K562 (cell line): Measurements from ENCODE around the gene ANGEL2. TPM values are rescaled to one million over a fixed set of nuclear protein-coding genes. Genes with fewer than 3 reads are reported as not detected.

Source experiments
- CREM ChIP-seq: IDR thresholded peaks from 2 replicates; pipeline ENCODE4 v1.6.1; 2014; ENCODE audit warnings: antibody characterized with exemption, low read depth
- FOXO4 ChIP-seq: fragments of 450-650 bp; formaldehyde crosslinking; IDR thresholded peaks from 2 replicates; pipeline ENCODE4 v1.4.0; 2020; ENCODE audit warnings: mild to moderate bottlenecking, moderate library complexity
- GABPA ChIP-seq: fragments of 200-800 bp; sonication (Bioruptor generic); conservative IDR thresholded peaks from 2 replicates; pipeline ENCODE4 v1.6.1; 2016; ENCODE audit warnings: low read depth, missing genetic modification characterization, missing compliant biosample characterization
- KLF10 ChIP-seq: fragments of 250-450 bp; sonication (Bioruptor Pico); IDR thresholded peaks from 2 replicates; pipeline ENCODE4 v1.6.1; 2021; ENCODE audit warnings: matching md5 sums
- ZBTB34 ChIP-seq: fragments of 250-450 bp; sonication (Bioruptor Pico); IDR thresholded peaks from 2 replicates; pipeline ENCODE4 v1.8.0; 2021; ENCODE audit warnings: mild to moderate bottlenecking, moderate library complexity
- ZNF12 ChIP-seq: sonication (generic); formaldehyde crosslinking; IDR thresholded peaks from 2 replicates; pipeline ENCODE4 v1.4.0; 2020; ENCODE audit warnings: mild to moderate bottlenecking, missing genetic modification reagents
- ZNF3 ChIP-seq: fragments of 250-450 bp; sonication (Bioruptor Pico); IDR thresholded peaks from 2 replicates; pipeline ENCODE4 v1.5.0; 2021; ENCODE audit warnings: mild to moderate bottlenecking, moderate library complexity
- polyA plus RNA-seq, 8 experiments: library from polyadenylated mRNA; depleted of rRNA in 4 of 8; stranded (reverse) in 5 of 8; unstranded in 3 of 8; fragments of >200 nt; fragmentation: Nextera tagmentation in 2 of 8; fragmentation: Illumina TruSeq in 1 of 8; extraction: Ambion mirVana in 2 of 8; extraction: Trizol in 1 of 8; gene quantifications; 2 replicates each; pipeline versions ENCODE4 v1.2.1 to v1.2.3, GENCODE V29; 2011 to 2014; ENCODE audit warnings: inconsistent platforms in 1 of 8, missing spikeins in 1 of 8
- total RNA-seq, 7 experiments: library from RNA; depleted of rRNA in 6 of 7; stranded (reverse); fragments of >200 nt in 6 of 7; fragmentation: Illumina TruSeq in 2 of 7; extraction: Trizol in 2 of 7; gene quantifications; 2 replicates each; pipeline versions ENCODE4 v1.2.1 to v1.2.3, GENCODE V29; 2011 to 2021; ENCODE audit warnings: low replicate concordance in 1 of 7
- TF ChIP-seq, protein P1 (sequence below): fragments of 250-450 bp; sonication (Bioruptor Pico); IDR thresholded peaks from 2 replicates; pipeline ENCODE4 v1.5.0; 2020; ENCODE audit warnings: mild to moderate bottlenecking
- TF ChIP-seq, protein P2 (sequence below), 2 experiments: fragments of 450-650 bp in 1 of 2; sonication (generic) in 1 of 2; formaldehyde crosslinking in 1 of 2; IDR thresholded peaks; 2 replicates each; pipeline versions ENCODE4 v1.7.1 to v1.9.0; 2016 to 2022; ENCODE audit warnings: inconsistent platforms in 1 of 2, mild to moderate bottlenecking in 1 of 2, missing genetic modification reagents in 1 of 2
- TF ChIP-seq, protein P3 (sequence below): sonication (generic); formaldehyde crosslinking; IDR thresholded peaks from 2 replicates; pipeline ENCODE4 v1.8.1; 2023; ENCODE audit warnings: mild to moderate bottlenecking, missing genetic modification reagents

ANGEL2 gene
- total and polyA plus RNA-seq, 9 of the 15 experiments (the other 6 are each of a cell fraction or from before 2014, with no cell fraction given): 6.8 to 34.6 (median 26.2) TPM

GRCh38 chr1:213015099-213016050 is at the start of gene ANGEL2 (continued):
- TF ChIP-seq, protein P1, sequence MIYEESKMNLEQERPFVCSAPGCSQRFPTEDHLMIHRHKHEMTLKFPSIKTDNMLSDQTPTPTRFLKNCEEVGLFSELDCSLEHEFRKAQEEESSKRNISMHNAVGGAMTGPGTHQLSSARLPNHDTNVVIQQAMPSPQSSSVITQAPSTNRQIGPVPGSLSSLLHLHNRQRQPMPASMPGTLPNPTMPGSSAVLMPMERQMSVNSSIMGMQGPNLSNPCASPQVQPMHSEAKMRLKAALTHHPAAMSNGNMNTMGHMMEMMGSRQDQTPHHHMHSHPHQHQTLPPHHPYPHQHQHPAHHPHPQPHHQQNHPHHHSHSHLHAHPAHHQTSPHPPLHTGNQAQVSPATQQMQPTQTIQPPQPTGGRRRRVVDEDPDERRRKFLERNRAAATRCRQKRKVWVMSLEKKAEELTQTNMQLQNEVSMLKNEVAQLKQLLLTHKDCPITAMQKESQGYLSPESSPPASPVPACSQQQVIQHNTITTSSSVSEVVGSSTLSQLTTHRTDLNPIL (CRISPR knock-in tag): no peak
- TF ChIP-seq, protein P2, sequence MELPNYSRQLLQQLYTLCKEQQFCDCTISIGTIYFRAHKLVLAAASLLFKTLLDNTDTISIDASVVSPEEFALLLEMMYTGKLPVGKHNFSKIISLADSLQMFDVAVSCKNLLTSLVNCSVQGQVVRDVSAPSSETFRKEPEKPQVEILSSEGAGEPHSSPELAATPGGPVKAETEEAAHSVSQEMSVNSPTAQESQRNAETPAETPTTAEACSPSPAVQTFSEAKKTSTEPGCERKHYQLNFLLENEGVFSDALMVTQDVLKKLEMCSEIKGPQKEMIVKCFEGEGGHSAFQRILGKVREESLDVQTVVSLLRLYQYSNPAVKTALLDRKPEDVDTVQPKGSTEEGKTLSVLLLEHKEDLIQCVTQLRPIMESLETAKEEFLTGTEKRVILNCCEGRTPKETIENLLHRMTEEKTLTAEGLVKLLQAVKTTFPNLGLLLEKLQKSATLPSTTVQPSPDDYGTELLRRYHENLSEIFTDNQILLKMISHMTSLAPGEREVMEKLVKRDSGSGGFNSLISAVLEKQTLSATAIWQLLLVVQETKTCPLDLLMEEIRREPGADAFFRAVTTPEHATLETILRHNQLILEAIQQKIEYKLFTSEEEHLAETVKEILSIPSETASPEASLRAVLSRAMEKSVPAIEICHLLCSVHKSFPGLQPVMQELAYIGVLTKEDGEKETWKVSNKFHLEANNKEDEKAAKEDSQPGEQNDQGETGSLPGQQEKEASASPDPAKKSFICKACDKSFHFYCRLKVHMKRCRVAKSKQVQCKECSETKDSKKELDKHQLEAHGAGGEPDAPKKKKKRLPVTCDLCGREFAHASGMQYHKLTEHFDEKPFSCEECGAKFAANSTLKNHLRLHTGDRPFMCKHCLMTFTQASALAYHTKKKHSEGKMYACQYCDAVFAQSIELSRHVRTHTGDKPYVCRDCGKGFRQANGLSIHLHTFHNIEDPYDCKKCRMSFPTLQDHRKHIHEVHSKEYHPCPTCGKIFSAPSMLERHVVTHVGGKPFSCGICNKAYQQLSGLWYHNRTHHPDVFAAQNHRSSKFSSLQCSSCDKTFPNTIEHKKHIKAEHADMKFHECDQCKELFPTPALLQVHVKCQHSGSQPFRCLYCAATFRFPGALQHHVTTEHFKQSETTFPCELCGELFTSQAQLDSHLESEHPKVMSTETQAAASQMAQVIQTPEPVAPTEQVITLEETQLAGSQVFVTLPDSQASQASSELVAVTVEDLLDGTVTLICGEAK (IDR thresholded peaks at IDR 0.05): peak; percentile 44
- TF ChIP-seq, protein P2 (CRISPR knock-in tag; IDR thresholded peaks at IDR 0.05): no peak
- peak; percentile 76 for TF ChIP-seq GABPA (tag)
- TF ChIP-seq, protein P3, sequence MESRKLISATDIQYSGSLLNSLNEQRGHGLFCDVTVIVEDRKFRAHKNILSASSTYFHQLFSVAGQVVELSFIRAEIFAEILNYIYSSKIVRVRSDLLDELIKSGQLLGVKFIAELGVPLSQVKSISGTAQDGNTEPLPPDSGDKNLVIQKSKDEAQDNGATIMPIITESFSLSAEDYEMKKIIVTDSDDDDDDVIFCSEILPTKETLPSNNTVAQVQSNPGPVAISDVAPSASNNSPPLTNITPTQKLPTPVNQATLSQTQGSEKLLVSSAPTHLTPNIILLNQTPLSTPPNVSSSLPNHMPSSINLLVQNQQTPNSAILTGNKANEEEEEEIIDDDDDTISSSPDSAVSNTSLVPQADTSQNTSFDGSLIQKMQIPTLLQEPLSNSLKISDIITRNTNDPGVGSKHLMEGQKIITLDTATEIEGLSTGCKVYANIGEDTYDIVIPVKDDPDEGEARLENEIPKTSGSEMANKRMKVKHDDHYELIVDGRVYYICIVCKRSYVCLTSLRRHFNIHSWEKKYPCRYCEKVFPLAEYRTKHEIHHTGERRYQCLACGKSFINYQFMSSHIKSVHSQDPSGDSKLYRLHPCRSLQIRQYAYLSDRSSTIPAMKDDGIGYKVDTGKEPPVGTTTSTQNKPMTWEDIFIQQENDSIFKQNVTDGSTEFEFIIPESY: no peak
- TF ChIP-seq ZNF12 (CRISPR knock-in tag): no peak
- no peak for TF ChIP-seq FOXO4
- no peak for TF ChIP-seq ZNF3 (CRISPR knock-in tag)
- no peak for TF ChIP-seq ZBTB34 (CRISPR knock-in tag)
- TF ChIP-seq KLF10 (CRISPR knock-in tag): no peak
- TF ChIP-seq CREM: peak; percentile 80
